ENCODE measurements around the gene COL7A1. TPM values are rescaled to one million over a fixed set of nuclear protein-coding genes. Genes with fewer than 3 reads are reported as not detected.

The COL7A1 gene
- total and polyA plus RNA-seq, 2 of the 13 experiments (the other 11 are each of a cell fraction or from before 2014, with no cell fraction given), result 2.7 to 11.7 TPM

DNA sequence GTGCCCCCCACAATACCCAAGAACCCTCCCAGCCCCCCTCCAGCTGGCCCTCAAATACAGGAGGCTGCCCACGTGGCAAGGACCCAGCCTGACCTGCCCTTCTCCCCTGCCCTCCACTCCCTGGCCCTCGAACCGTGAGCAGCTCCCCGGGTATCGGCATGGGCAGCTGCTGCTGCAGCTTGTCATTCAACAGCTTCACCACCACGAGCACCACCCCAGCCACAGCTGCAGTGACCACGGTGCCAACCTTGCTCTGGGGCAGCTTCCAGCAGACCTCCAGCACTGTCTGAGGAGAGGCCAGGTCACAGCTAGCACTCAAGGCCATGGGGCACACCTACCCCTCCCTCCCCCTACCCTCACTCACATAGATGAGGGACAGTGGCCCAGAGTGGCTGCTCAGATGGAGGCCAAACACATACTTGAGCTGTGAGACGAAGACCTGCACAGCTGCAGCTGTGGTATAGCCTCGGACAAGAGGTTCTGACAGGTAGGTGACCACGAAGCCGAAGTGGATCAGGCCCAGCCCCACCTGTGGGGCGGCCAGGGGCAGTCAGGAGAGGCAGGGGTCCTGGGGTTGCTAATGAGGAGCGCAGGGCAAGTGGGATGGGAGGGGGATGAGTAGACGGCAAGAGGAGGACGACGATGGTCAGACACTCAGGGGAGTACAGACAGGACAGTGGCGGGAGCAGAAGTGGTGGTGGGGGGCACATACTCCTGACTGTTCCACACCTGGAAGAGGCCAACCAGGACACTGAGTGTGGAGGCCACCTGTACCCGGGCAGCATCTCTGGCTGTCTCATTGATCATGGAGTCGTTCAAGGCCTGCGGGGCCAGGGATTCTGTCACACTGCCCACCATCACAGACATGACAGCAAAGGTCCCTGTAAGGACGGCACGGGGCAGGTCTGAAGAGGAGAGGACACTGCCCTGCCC lies 36.7 kb upstream of the COL7A1 start:
- H3K79me2 ChIP-seq (ENCODE audit: insufficient read depth, low read length), result peaks cover 42% of the 10 kb centered on the region
- H2AFZ ChIP-seq (ENCODE audit: low read length), result no peak overlapping the region
- no peaks in the 10 kb centered on the region for H4K20me1 ChIP-seq (ENCODE audit: insufficient read depth, low read length)
- H3K36me3 ChIP-seq (replicated peaks in 1 of 2; ENCODE audit: control insufficient read depth in 1 of 2, insufficient read depth in 2 of 2, low read length in 2 of 2), result peaks cover 27 to 70% of the 10 kb centered on the region in 2 experiments
- no TSS peak for BruUV-seq (replicated peaks)
- DNase-seq (ENCODE audit: low spot score) (no peak), FAIRE-seq (no peak), ATAC-seq (no peak)
- CTCF ChIA-PET (ENCODE audit: low intra/inter-chr PET ratio, low total read pairs), result no interaction called here
- 96% methylated on average over 20 of the region's 22 CpGs for WGBS (ENCODE audit: low lambda C conversion rate)
- in situ Hi-C loops (cut with HindIII; ENCODE audit: extremely low pct_ligation_motif_present, low pct_unique_long_range_greater_than_20kb) (no loop called here), intact Hi-C loops (cut with micrococcal nuclease; ENCODE audit: unreplicated experiment) (no loop called here)
- H3K4me1 ChIP-seq (ENCODE audit: insufficient read depth, low read length), result peaks cover 52% of the 10 kb centered on the region
- no peaks in the 10 kb centered on the region for H3K9me3 ChIP-seq (ENCODE audit: low read length)
- no peaks in the 10 kb centered on the region; a peak in 1 of 5 replicates for H3K27me3 ChIP-seq (ENCODE audit: control insufficient read depth in 1 of 2, insufficient read depth in 2 of 2, low read length in 2 of 2)
- no peak overlapping the region; the same call in 1 of the 2 replicates for H3K4me2 ChIP-seq (ENCODE audit: low read depth, low read length)
- H3K9ac ChIP-seq (ENCODE audit: insufficient read depth, low read depth, low read length), result no peak overlapping the region
- POLR2A ChIA-PET, result interaction anchor here (4.8 kb wide), 1 partner anchor 9 kb away, joined by 140 read pairs; the partner anchor contains the start of gene TMEM89
- H3K4me3 ChIP-seq (replicated peaks in 1 of 3; ENCODE audit: insufficient read depth in 1 of 3, low read depth in 2 of 3, low read length in 3 of 3), result no peak overlapping the region; a peak in 1 of 6 replicates
- no peak overlapping the region for H3K27ac ChIP-seq (ENCODE audit: extremely low read length, insufficient read depth, low read length)
- TF ChIP-seq HIVEP1 (CRISPR knock-in tag; IDR thresholded peaks at IDR 0.05), result no peak
- TF ChIP-seq HOXA7 (CRISPR knock-in tag; IDR thresholded peaks at IDR 0.05), result no peak
- no peak for TF ChIP-seq TRIM24 (CRISPR knock-in tag; IDR thresholded peaks at IDR 0.05)
- TF ChIP-seq FOXO1 (CRISPR knock-in tag; IDR thresholded peaks at IDR 0.05), result no peak
- no peak for TF ChIP-seq ZNF75D (CRISPR knock-in tag; IDR thresholded peaks at IDR 0.05; ENCODE audit: borderline replicate concordance)
- no peak for TF ChIP-seq SNAPC2 (CRISPR knock-in tag; IDR thresholded peaks at IDR 0.05)
- TF ChIP-seq CTCF (CRISPR knock-in tag; IDR thresholded peaks at IDR 0.05), result no peak
- TF ChIP-seq, protein P1, sequence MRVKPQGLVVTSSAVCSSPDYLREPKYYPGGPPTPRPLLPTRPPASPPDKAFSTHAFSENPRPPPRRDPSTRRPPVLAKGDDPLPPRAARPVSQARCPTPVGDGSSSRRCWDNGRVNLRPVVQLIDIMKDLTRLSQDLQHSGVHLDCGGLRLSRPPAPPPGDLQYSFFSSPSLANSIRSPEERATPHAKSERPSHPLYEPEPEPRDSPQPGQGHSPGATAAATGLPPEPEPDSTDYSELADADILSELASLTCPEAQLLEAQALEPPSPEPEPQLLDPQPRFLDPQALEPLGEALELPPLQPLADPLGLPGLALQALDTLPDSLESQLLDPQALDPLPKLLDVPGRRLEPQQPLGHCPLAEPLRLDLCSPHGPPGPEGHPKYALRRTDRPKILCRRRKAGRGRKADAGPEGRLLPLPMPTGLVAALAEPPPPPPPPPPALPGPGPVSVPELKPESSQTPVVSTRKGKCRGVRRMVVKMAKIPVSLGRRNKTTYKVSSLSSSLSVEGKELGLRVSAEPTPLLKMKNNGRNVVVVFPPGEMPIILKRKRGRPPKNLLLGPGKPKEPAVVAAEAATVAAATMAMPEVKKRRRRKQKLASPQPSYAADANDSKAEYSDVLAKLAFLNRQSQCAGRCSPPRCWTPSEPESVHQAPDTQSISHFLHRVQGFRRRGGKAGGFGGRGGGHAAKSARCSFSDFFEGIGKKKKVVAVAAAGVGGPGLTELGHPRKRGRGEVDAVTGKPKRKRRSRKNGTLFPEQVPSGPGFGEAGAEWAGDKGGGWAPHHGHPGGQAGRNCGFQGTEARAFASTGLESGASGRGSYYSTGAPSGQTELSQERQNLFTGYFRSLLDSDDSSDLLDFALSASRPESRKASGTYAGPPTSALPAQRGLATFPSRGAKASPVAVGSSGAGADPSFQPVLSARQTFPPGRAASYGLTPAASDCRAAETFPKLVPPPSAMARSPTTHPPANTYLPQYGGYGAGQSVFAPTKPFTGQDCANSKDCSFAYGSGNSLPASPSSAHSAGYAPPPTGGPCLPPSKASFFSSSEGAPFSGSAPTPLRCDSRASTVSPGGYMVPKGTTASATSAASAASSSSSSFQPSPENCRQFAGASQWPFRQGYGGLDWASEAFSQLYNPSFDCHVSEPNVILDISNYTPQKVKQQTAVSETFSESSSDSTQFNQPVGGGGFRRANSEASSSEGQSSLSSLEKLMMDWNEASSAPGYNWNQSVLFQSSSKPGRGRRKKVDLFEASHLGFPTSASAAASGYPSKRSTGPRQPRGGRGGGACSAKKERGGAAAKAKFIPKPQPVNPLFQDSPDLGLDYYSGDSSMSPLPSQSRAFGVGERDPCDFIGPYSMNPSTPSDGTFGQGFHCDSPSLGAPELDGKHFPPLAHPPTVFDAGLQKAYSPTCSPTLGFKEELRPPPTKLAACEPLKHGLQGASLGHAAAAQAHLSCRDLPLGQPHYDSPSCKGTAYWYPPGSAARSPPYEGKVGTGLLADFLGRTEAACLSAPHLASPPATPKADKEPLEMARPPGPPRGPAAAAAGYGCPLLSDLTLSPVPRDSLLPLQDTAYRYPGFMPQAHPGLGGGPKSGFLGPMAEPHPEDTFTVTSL (CRISPR knock-in tag; IDR thresholded peaks at IDR 0.05; ENCODE audit: borderline replicate concordance), result no peak
- no peak for TF ChIP-seq RFX5 (IDR thresholded peaks at IDR 0.05; ENCODE audit: low read depth, low read length)
- no peak for TF ChIP-seq NR0B2 (CRISPR knock-in tag; IDR thresholded peaks at IDR 0.05)
- TF ChIP-seq ZMAT3 (CRISPR knock-in tag; conservative IDR thresholded peaks at IDR 0.05), result no peak
- no peak for TF ChIP-seq ZNF576 (CRISPR knock-in tag; IDR thresholded peaks at IDR 0.05)
- no peak for TF ChIP-seq ZNF550 (CRISPR knock-in tag; IDR thresholded peaks at IDR 0.05; ENCODE audit: borderline replicate concordance)

Measured in HepG2 (cell line).